HG02642 (cell line): ENCODE measurements around the gene GNAI1.
"Not testable (repeated sequence)": the region's sequence is repeated elsewhere in the genome, so short reads cannot be mapped to it uniquely, and the experiment has no call there.

Experiments
- ATAC-seq: cut with Tn5 transposase; IDR thresholded peaks from one replicate; pipeline ENCODE4 v1.9.1; 2021; ENCODE audit warnings: mild to moderate bottlenecking; ENCODE audit not compliant: unreplicated experiment, poor library complexity

Gene GNAI1

GRCh38 chr7:80154656-80155333 lies 20.2 kb downstream of the GNAI1 start:
- no peak for ATAC-seq

GRCh38 chr7:80155374-80155773 lies 20.7 kb downstream of the GNAI1 start:
- no peak for ATAC-seq

- ATAC-seq = not testable (repeated sequence)
These were observed 23.1 kb downstream of the GNAI1 start for GRCh38 chr7:80157770-80158169.

- ATAC-seq = no peak
These were observed 25.2 kb downstream of the GNAI1 start for GRCh38 chr7:80159802-80160201.

- no peak for ATAC-seq
These were observed 26.8 kb downstream of the GNAI1 start for GRCh38 chr7:80161466-80161865.

GRCh38 chr7:80165177-80165576 lies 30.5 kb downstream of the GNAI1 start:
- no peak for ATAC-seq

- no peak for ATAC-seq
These were observed 35.8 kb downstream of the GNAI1 start for GRCh38 chr7:80170445-80170844.

- ATAC-seq = no peak
These were observed 37.8 kb downstream of the GNAI1 start for GRCh38 chr7:80172387-80172786.

- no peak for ATAC-seq
These were observed 41.1 kb downstream of the GNAI1 start for GRCh38 chr7:80175744-80176143.

GRCh38 chr7:80181411-80181810 lies 46.8 kb downstream of the GNAI1 start:
- ATAC-seq = no peak

GRCh38 chr7:80182630-80183276 lies 48.1 kb downstream of the GNAI1 start:
- no peak for ATAC-seq

GRCh38 chr7:80183351-80183750 lies 48.7 kb downstream of the GNAI1 start:
- no peak for ATAC-seq

GRCh38 chr7:80183900-80184685 lies 49.5 kb downstream of the GNAI1 start:
- no peak for ATAC-seq

GRCh38 chr7:80184693-80185092 lies 50.1 kb downstream of the GNAI1 start:
- no peak for ATAC-seq

GRCh38 chr7:80185571-80185970 lies 50.9 kb downstream of the GNAI1 start:
- ATAC-seq = no peak

- ATAC-seq = no peak
These were observed 52.1 kb downstream of the GNAI1 start for GRCh38 chr7:80186721-80187120.

GRCh38 chr7:80187279-80187678 lies 52.6 kb downstream of the GNAI1 start:
- ATAC-seq = no peak

- ATAC-seq = no peak
These were observed 53.1 kb downstream of the GNAI1 start for GRCh38 chr7:80187727-80188126.

GRCh38 chr7:80189638-80190037 lies 55.0 kb downstream of the GNAI1 start:
- ATAC-seq = no peak

- no peak for ATAC-seq
These were observed 63.0 kb downstream of the GNAI1 start for GRCh38 chr7:80197627-80198026.

GRCh38 chr7:80199051-80199450 lies 64.4 kb downstream of the GNAI1 start:
- no peak for ATAC-seq
